HG03025 (cell line): Measurements from ENCODE around the gene PPP6R2.
"Not testable (repeated sequence)": the region's sequence is repeated elsewhere in the genome, so short reads cannot be mapped to it uniquely, and the experiment has no call there.

Experiments
- ATAC-seq: cut with Tn5 transposase; IDR thresholded peaks from one replicate; pipeline ENCODE4 v1.9.1; 2021; ENCODE audit warnings: mild to moderate bottlenecking, moderate library complexity; ENCODE audit not compliant: unreplicated experiment, low FRiP score

PPP6R2 gene

GRCh38 chr22:50419116-50419515 lies 76.0 kb downstream of the PPP6R2 start:
- no peak for ATAC-seq

- no peak for ATAC-seq
Measured at GRCh38 chr22:50420015-50420414, 76.9 kb downstream of the PPP6R2 start.

GRCh38 chr22:50420581-50420980 lies 77.5 kb downstream of the PPP6R2 start:
- ATAC-seq: no peak

- no peak for ATAC-seq
Measured at GRCh38 chr22:50422046-50422445, 78.9 kb downstream of the PPP6R2 start.

GRCh38 chr22:50422961-50423815 lies 80.1 kb downstream of the PPP6R2 start:
- no peak for ATAC-seq

GRCh38 chr22:50423956-50424355 lies 80.8 kb downstream of the PPP6R2 start:
- ATAC-seq: no peak

- ATAC-seq: no peak
Measured at GRCh38 chr22:50425179-50425916, 82.2 kb downstream of the PPP6R2 start.

GRCh38 chr22:50432131-50432876 lies 89.2 kb downstream of the PPP6R2 start:
- no peak for ATAC-seq

GRCh38 chr22:50432877-50433510 lies 89.9 kb downstream of the PPP6R2 start:
- not testable (repeated sequence) for ATAC-seq

- ATAC-seq: no peak
Measured at GRCh38 chr22:50434849-50435248, 91.7 kb downstream of the PPP6R2 start.

- no peak for ATAC-seq
Measured at GRCh38 chr22:50435291-50436014, 92.3 kb downstream of the PPP6R2 start.

GRCh38 chr22:50436015-50436830 lies 93.1 kb downstream of the PPP6R2 start:
- no peak for ATAC-seq

- ATAC-seq: no peak
Measured at GRCh38 chr22:50436841-50437341, 93.8 kb downstream of the PPP6R2 start.

GRCh38 chr22:50437511-50438304 lies 94.6 kb downstream of the PPP6R2 start:
- no peak for ATAC-seq

GRCh38 chr22:50438305-50439275 lies 95.5 kb downstream of the PPP6R2 start:
- ATAC-seq: no peak

GRCh38 chr22:50439314-50439870 lies 96.3 kb downstream of the PPP6R2 start:
- no peak for ATAC-seq
